GM19455 (cell line): ENCODE data around the gene CCDC192.
"Not testable (repeated sequence)": the region's sequence is repeated elsewhere in the genome, so short reads cannot be mapped to it uniquely, and the experiment has no call there.

Experiments
- ATAC-seq: cut with Tn5 transposase; IDR thresholded peaks from one replicate; pipeline ENCODE4 v1.9.1; 2021; ENCODE audit not compliant: unreplicated experiment

The CCDC192 gene, protein sequence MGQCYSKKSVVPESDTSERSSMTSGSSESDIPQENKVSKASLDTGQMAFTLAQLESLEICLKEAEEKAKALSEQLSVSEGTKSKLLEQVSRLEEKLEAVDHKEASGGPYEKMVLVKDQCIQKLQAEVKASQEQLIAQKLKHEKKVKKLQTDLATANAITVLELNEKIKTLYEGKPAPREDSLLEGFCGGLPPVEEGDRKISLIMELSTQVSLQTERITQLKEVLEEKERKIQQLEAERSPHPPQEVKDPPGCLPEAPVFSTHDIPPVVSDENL

DNA sequence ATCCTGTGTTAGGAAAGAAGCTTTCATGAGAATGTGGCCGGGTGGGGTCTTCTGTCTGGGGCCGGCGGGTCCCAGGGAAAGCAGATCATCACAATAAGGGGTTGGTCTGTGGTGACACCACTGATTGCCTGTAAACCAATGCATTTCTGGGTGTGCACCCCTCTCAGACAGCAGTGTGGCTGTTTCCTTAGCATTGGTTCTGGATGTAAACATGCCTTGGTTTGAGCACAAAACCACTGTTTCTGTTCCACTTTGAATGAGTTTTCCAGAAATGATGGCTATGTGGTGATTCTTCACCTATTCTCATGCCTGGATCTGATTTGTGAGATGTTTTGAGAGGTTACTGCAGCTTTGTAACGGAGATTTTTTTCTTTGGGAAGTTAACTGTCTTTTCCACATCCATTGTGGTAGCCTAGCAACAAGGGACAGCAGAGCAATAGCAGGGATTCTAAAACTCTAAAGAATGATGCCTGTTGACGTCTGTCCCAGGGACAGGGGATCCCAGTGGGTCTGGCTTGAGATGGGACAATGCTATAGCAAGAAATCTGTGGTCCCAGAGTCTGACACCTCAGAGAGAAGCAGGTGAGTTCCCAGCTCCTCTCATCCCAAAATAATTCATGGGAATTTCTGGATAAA is at the start of gene CCDC192:
CCDC192 (plus strand) TSS at position 466 of the 636 bp plus-strand sequence; CDS start at position 521, 55 bp downstream.
- no peak for ATAC-seq

DNA sequence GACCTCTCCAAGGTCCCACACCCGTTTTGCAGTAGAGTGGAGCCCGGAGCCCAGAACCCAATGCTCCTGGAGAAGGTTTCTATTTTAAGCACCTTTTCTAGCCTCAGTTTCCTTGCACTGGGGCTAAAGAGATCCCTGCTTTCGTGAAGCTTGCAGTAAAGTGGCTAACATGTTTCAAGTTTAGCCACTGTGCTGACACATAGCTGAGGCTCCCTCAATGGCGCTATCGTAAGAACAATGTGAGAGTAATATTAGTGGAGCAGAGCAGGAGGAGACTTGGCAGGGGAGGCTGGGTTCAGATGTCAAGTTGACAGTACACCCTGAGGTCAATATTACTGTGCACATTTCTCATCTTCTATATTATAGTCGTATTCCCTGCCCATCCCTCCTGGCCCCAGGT is 46.4 kb upstream of the CCDC192 start:
- ATAC-seq = no peak

- no peak for ATAC-seq
These were observed 43.0 kb upstream of the CCDC192 start for GRCh38 chr5:127660047-127660733.

DNA sequence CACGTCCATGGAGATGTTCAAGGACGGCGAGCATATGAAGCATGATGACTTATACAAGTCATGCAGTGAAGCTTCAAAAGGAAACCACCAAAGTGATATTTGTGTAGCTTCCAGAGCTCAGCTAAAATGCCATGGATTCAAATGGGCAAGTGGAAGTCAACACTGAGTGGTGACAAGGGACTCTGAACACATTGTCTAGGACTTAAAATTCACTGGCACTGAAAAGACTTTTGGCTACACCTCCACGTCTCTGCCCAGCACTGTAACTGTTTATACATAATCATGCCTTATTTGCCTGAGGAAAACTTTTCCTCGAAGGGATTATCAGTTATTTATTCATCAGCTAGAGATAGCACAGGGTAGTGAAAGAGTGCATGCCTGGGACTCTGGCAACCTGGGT is 39.1 kb upstream of the CCDC192 start:
- no peak for ATAC-seq

- no peak for ATAC-seq
These were observed 37.5 kb upstream of the CCDC192 start for GRCh38 chr5:127665641-127666040.

- ATAC-seq = no peak
These were observed 37.0 kb upstream of the CCDC192 start for GRCh38 chr5:127666043-127666716.

DNA sequence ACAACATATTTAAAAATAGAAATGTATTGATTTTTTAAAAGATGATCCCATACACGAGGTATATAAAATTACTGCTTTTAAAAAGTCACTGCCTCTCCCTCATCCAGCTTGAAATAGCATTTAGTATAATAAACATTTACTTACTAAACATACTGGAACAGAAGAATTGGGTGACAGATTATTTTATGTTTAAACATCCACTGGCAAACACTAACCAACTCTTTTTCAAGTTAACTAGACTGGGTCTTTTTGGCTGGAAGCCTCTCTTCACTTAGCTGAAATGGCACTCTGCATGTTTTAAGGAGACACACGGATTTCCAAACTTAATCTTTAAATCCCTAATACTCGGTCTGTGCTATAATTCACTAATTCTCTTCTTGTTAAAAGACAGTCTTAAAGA is 35.3 kb upstream of the CCDC192 start:
- no peak for ATAC-seq

DNA sequence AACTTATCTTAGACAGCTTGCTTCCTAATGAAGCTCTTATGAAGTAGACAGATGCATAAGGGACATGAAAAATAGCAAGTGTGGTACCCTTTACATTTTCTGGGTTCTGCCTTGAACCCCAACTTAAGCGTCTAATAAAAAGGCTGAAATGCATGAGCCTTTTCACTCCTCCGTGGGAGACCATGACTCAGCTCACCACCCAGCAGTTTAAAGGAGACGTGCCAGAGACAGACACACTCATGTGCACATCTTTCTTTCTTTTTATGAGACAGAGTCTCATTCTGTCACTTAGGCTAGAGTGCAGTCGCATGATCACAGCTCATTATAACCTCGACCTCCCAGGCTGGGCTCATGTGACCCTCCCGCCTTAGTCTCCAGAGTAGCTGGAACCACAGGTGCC is 32.0 kb upstream of the CCDC192 start:
- ATAC-seq = no peak

DNA sequence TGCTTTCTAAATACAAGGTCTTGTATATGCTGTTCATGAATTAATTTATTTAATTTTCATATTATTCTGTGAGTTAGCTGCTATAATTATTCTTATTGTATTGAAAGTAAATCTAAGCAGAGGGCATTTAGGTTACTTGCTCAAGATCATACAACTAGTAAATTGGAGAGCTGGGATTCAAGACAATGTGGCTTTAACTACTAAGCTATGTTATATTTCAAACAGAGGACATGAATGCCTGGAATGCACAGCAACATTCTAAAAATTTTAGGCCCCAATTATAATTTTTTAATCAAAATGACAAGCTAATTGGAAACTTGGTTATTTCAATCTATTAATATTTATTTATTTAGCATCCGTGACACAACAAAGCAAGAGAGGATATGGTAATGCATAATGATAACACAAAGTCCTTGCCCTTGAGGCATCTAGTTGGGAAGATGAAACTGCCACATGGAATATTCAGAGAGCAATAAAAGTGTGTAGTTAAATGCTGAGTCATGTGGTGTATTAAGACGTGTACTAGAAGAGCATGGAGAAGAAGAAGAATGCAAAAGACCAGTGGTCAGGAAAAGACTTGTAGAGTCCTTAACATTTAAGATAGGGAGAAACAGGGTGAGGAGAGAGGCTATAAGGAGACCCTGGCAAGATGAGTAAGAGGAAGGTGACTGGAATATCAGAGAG is 29.9 kb upstream of the CCDC192 start:
- no peak for ATAC-seq

DNA sequence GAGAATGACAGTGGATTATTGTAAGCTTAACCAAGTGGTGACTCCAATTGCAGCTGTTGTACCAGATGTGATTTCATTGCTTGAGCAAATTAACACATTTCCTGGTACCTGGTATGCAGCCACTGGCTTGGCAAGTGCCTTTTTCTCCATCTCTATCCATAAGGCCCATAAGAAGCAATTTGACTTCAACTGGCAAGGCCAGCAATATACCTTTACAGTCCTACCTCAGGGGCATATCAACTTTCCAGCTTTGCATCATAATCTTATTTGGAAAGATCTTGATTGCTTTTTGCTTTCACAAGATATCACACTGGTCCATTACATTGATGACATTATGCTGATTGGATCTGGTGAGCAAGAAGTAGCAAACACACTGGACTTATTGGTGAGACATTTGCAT is 26.2 kb upstream of the CCDC192 start:
- not testable (repeated sequence) for ATAC-seq

DNA sequence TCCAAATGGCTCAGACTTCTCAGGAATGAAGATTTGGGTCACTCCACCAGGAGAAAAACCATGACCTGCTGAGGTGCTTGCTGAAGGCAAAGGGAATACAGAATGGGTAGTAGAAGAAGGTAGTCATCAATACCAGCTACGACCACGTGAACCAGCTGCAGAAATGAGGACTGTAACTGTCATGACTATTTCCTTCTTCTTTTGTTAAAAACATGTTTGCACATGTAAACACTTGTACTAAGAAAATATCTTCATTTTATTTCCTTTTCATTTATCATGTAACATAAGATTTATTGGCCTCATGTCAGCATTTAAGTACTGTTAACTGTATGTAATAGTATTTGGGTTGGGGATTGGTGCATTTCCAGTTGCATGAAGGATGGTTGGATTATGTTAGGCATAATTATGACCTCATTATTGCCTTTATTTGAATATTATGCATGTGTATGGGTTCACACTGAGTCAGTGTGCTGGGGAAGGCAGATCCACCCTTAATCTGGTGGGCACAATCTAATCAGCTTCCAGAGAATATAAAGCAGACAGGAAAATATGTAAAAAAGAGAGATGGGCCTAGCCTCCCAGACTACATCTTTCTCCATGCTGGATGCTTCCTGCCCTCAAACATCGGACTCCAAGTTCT is 23.4 kb upstream of the CCDC192 start:
- ATAC-seq = not testable (repeated sequence)

DNA sequence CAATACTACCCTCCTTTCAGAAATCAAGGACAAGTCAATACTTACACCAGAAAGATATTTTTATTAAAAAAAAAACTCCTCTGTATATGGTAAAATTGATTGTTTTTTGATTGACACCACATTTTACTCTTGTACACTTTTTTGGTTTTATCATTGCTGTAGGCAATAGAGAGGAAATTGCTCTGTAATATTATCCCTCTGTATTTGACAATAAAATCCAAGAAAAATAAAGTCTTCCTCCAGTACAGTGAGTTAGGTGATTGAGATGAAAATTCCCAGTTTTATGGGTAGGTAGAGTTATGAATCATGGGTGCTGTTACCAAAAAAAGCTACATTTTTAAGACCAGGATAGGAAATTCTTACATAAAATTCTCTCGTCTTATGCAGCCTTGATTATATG is 22.6 kb upstream of the CCDC192 start:
- ATAC-seq = no peak

- ATAC-seq = no peak
These were observed 20.2 kb upstream of the CCDC192 start for GRCh38 chr5:127683008-127683407.

- no peak for ATAC-seq
These were observed 18.3 kb upstream of the CCDC192 start for GRCh38 chr5:127684726-127685467.

DNA sequence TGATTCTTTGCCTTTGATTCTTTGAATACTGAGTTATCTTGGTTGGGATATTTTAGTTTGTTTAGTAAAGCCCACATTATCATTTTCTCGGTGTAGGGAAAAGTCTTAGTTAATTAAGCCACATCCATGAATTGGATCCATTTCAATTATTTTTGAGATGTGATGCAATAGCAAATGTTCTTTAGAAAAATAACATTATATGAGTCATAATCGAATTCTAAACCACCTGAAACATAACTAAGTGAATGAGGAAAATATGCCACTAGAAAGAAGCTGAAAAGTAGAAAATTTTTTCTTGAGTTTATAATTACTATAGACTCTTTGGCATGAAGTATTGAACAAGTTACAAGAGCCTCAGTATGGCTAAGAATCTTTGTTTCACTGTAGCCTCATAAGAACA is 17.5 kb upstream of the CCDC192 start:
- no peak for ATAC-seq

- ATAC-seq = no peak
These were observed 16.8 kb upstream of the CCDC192 start for GRCh38 chr5:127686424-127686823.

DNA sequence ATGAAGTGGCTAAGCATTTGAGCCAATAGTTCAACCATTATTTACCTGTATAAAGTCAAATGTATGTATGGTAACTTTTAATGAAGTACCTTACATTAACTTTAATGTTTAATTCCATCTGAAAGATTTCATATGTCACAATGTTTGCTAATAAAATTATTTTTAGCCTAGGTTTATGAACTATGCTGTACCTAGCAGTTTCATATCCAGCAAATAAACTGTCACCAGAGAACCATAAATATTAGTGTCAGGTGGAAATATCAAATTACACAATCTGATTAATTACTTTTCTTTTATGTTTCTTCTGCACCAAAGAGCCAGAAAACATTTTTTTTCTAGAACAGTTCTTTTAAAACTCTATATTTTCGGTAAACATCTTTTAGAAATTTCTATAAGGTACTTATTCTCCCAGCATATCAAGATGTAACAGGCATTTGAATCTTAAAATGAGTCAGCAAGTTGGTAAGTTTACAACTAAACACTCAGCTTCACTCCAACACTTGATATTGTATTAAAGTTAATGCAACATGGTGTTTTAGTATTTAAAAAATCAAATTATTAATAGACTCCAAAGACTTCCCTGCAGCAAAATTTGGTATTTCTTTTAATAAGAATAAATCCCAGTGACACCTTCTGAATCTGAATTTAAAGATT is 8.5 kb upstream of the CCDC192 start:
- no peak for ATAC-seq

- no peak for ATAC-seq
These were observed 7.8 kb upstream of the CCDC192 start for GRCh38 chr5:127695346-127695745.

DNA sequence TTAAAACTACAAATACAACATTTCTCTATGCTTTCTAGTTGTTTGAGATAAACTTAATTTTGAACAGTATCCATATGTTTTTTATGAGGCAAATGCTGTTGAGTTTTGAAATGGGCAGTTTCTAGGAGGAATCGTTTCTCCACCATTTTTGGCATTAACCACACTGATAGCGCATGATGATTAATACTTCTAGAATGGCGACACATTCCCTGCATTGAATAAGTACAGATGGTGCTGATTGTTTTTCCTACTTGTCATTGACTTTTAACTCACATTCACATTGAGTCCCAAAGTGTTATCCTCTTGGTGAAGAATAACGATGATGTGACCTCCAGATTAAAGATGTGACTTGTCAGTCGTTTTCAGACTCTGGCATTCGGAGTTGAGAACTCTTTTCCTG is 6.5 kb upstream of the CCDC192 start:
- no peak for ATAC-seq
